H1 (cell line): ENCODE results near the gene SLC22A8. TPM values are rescaled to one million over a fixed set of nuclear protein-coding genes. Genes with fewer than 3 reads are reported as not detected.

Experiments
- CTCF ChIA-PET: fragments of 300-600 bp; sonication (Branson Sonifier 250); formaldehyde crosslinking; loops from one replicate; lab custom pipeline; 2021; ENCODE audit not compliant: partially characterized antibody; lab: Charles Lee
- POLR2A ChIA-PET: fragments of 300-600 bp; sonication (Branson Sonifier 250); formaldehyde crosslinking; loops from one replicate; lab custom pipeline; 2021; ENCODE audit warnings: inconsistent platforms; ENCODE audit not compliant: partially characterized antibody; lab: Charles Lee
- DNase-seq, 2 experiments: peaks; one replicate each; pipeline versions ENCODE4 v3.0.0 to v3.0.0-alpha.2; 2010 to 2022; ENCODE audit warnings: low spot score in 2 of 2, low read depth in 1 of 2, mixed read lengths in 1 of 2
- FAIRE-seq: peaks from 2 replicates; lab custom pipeline; 2011; peaks lifted over from hg19 to GRCh38; lab: Jason Lieb, UNC
- H2AFZ ChIP-seq: 2 replicates; pipeline ENCODE4 v1.8.1; 2012; ENCODE audit warnings: low read length, inconsistent platforms
- H2AK5ac ChIP-seq: 2 replicates; pipeline ENCODE4 v1.6.1; 2013; ENCODE audit warnings: low read depth, low read length
- H2BK120ac ChIP-seq: replicated peaks from 2 replicates; pipeline ENCODE3; 2013; ENCODE audit warnings: low read depth, low read length, inconsistent platforms
- H2BK12ac ChIP-seq: 2 replicates; pipeline ENCODE4 v1.6.1; 2013; ENCODE audit warnings: low read depth, low read length
- H2BK15ac ChIP-seq: 2 replicates; pipeline ENCODE4 v1.6.1; 2013; ENCODE audit warnings: low read length
- H2BK20ac ChIP-seq: 2 replicates; pipeline ENCODE4 v1.6.1; 2013; ENCODE audit warnings: low read length
- H2BK5ac ChIP-seq: 2 replicates; pipeline ENCODE4 v1.6.1; 2013; ENCODE audit warnings: low read depth, low read length
- H3K14ac ChIP-seq: 2 replicates; pipeline ENCODE4 v1.6.1; 2013; ENCODE audit warnings: inconsistent platforms; ENCODE audit not compliant: insufficient read length
- H3K18ac ChIP-seq: 2 replicates; pipeline ENCODE4 v1.6.1; 2013; ENCODE audit warnings: low read length; ENCODE audit errors: extremely low read depth
- H3K23ac ChIP-seq: 2 replicates; pipeline ENCODE4 v1.6.1; 2013; ENCODE audit warnings: inconsistent platforms; ENCODE audit not compliant: insufficient read length
- H3K23me2 ChIP-seq: 2 replicates; pipeline ENCODE4 v1.6.1; 2013; ENCODE audit warnings: low read depth, low read length
- H3K27ac ChIP-seq: 2 replicates; pipeline ENCODE4 v1.6.1; 2011; ENCODE audit warnings: low read depth, low read length, inconsistent platforms
- H3K27me3 ChIP-seq, 4 experiments: replicated peaks in 1 of 4; 1 replicate in 1 of 4; 2 replicates in 3 of 4; pipeline versions ENCODE4 v1.6.1 to v1.8.1; 2011 to 2013; ENCODE audit warnings: low read length in 3 of 4, mild to moderate bottlenecking in 3 of 4, inconsistent platforms in 2 of 4, mixed read lengths in 2 of 4, moderate library complexity in 1 of 4; ENCODE audit not compliant: control insufficient read depth in 3 of 4, insufficient read depth in 3 of 4; ENCODE audit errors: extremely low read depth in 1 of 4
- H3K36me3 ChIP-seq, 4 experiments: 2 replicates each; pipeline versions ENCODE4 v1.6.1 to v1.8.1; 2011 to 2013; ENCODE audit warnings: mild to moderate bottlenecking in 4 of 4, low read length in 3 of 4, moderate library complexity in 2 of 4, control low read depth in 1 of 4, inconsistent platforms in 1 of 4; ENCODE audit not compliant: insufficient read depth in 4 of 4, control insufficient read depth in 2 of 4
- H3K4ac ChIP-seq: replicated peaks from 2 replicates; pipeline ENCODE3; 2013; ENCODE audit warnings: low read length, low read depth, mixed read lengths, inconsistent platforms; ENCODE audit not compliant: insufficient read length
- H3K4me1 ChIP-seq, 4 experiments: replicated peaks in 1 of 4; 1 replicate in 1 of 4; 2 replicates in 3 of 4; pipeline versions ENCODE4 v1.6.1 to v1.8.1; 2011 to 2013; ENCODE audit warnings: low read length in 3 of 4, inconsistent platforms in 2 of 4, mixed read lengths in 1 of 4; ENCODE audit not compliant: insufficient read depth in 4 of 4, control insufficient read depth in 3 of 4
- H3K4me2 ChIP-seq, 2 experiments: 2 replicates each; pipeline versions ENCODE4 v1.6.1 to v1.8.1; 2011 to 2013; ENCODE audit warnings: low read depth in 2 of 2, low read length in 2 of 2, control low read depth in 1 of 2, inconsistent platforms in 1 of 2, mild to moderate bottlenecking in 1 of 2; ENCODE audit not compliant: insufficient read depth in 1 of 2
- H3K4me3 ChIP-seq, 4 experiments: fragments of 200-600, 300-600 bp in 1 of 4; sonication (generic), shearing (Covaris generic), sonication (Bioruptor Twin) in 1 of 4; 2 replicates each; pipeline versions ENCODE4 v1.5.1 to v1.8.1; 2011 to 2016; ENCODE audit warnings: low read length in 4 of 4, low read depth in 3 of 4, control low read depth in 2 of 4, inconsistent platforms in 2 of 4, mild to moderate bottlenecking in 2 of 4, mixed read lengths in 1 of 4, moderate library complexity in 1 of 4; ENCODE audit not compliant: insufficient read depth in 2 of 4; ENCODE audit errors: extremely low read depth in 1 of 4
- H3K56ac ChIP-seq: replicated peaks from 2 replicates; pipeline ENCODE3; 2013; ENCODE audit warnings: low read depth, mild to moderate bottlenecking, mixed read lengths, low read length, inconsistent platforms; ENCODE audit not compliant: insufficient read length
- H3K79me1 ChIP-seq: 2 replicates; pipeline ENCODE4 v1.6.1; 2013; ENCODE audit warnings: low read depth, low read length, control low read depth
- H3K79me2 ChIP-seq, 2 experiments: 2 replicates each; pipeline versions ENCODE4 v1.6.1 to v1.8.1; 2012 to 2013; ENCODE audit warnings: low read length in 2 of 2, mild to moderate bottlenecking in 2 of 2, inconsistent platforms in 1 of 2; ENCODE audit not compliant: insufficient read depth in 2 of 2, control insufficient read depth in 1 of 2
- H3K9ac ChIP-seq, 4 experiments: replicated peaks in 1 of 4; 1 replicate in 1 of 4; 2 replicates in 3 of 4; pipeline versions ENCODE4 v1.6.1 to v1.8.1; 2011 to 2013; ENCODE audit warnings: low read depth in 3 of 4, low read length in 3 of 4, control low read depth in 2 of 4, mild to moderate bottlenecking in 2 of 4, moderate library complexity in 2 of 4, inconsistent platforms in 1 of 4; ENCODE audit errors: extremely low read depth in 1 of 4
- H3K9me3 ChIP-seq, 2 experiments: 2 replicates each; pipeline versions ENCODE4 v1.6.1 to v1.8.1; 2012 to 2013; ENCODE audit warnings: mild to moderate bottlenecking in 2 of 2, moderate library complexity in 2 of 2, control low read depth in 1 of 2, inconsistent platforms in 1 of 2, low read depth in 1 of 2, low read length in 1 of 2, mixed read lengths in 1 of 2; ENCODE audit not compliant: insufficient read depth in 2 of 2
- H4K20me1 ChIP-seq, 2 experiments: replicated peaks in 1 of 2; 2 replicates each; pipeline versions ENCODE3 to v1.8.1; 2011 to 2013; ENCODE audit warnings: inconsistent platforms in 2 of 2, low read length in 2 of 2, mild to moderate bottlenecking in 1 of 2; ENCODE audit not compliant: insufficient read depth in 2 of 2, control insufficient read depth in 1 of 2
- H4K5ac ChIP-seq: 2 replicates; pipeline ENCODE4 v1.6.1; 2013; ENCODE audit warnings: low read length, low read depth, mixed read lengths, inconsistent platforms; ENCODE audit not compliant: insufficient read length
- H4K8ac ChIP-seq: 2 replicates; pipeline ENCODE4 v1.8.0; 2013; ENCODE audit warnings: mild to moderate bottlenecking, moderate library complexity, low read length, inconsistent platforms; ENCODE audit not compliant: insufficient read depth; ENCODE audit errors: extremely low read depth
- H4K91ac ChIP-seq: replicated peaks from 2 replicates; pipeline ENCODE3; 2013; ENCODE audit warnings: low read length, mixed read lengths, inconsistent platforms; ENCODE audit not compliant: insufficient read length
- BRCA1 ChIP-seq: IDR thresholded peaks from 2 replicates; pipeline ENCODE4 v1.6.1; 2012; ENCODE audit warnings: low read depth, low read length, improper control_type of control experiment
- FOSL1 ChIP-seq: IDR thresholded peaks from 2 replicates; pipeline ENCODE4 v1.6.1; 2011; ENCODE audit warnings: mild to moderate bottlenecking, low read depth, low read length, moderate library complexity; ENCODE audit not compliant: insufficient read depth
- GTF2F1 ChIP-seq: IDR thresholded peaks from 2 replicates; pipeline ENCODE4 v1.6.1; 2012; ENCODE audit warnings: low read depth, low read length, improper control_type of control experiment, borderline replicate concordance
- KDM1A ChIP-seq: fragments of 200-600, 300-600 bp; sonication (generic); IDR thresholded peaks from 2 replicates; pipeline ENCODE4 v1.7.1; 2016; ENCODE audit warnings: mild to moderate bottlenecking, low read length, borderline replicate concordance
- PHF8 ChIP-seq: fragments of 200-600 bp; sonication (generic); conservative IDR thresholded peaks from 2 replicates; pipeline ENCODE4 v1.7.1; 2012; ENCODE audit warnings: low read depth, mild to moderate bottlenecking, inconsistent platforms, low read length, moderate library complexity
- RNF2 ChIP-seq: fragments of 200-900, 300-1000 bp; sonication (generic); IDR thresholded peaks from 2 replicates; pipeline ENCODE4 v1.7.1; 2016; ENCODE audit warnings: borderline replicate concordance, low read depth, mild to moderate bottlenecking, antibody characterized with exemption, low read length; ENCODE audit not compliant: poor library complexity, severe bottlenecking; ENCODE audit errors: missing control alignments
- SIRT6 ChIP-seq: IDR thresholded peaks from one replicate; pipeline ENCODE4 v1.7.1; 2012; ENCODE audit warnings: low read length, inconsistent platforms
- SP4 ChIP-seq: IDR thresholded peaks from 2 replicates; pipeline ENCODE4 v1.6.1; 2012; ENCODE audit warnings: low read length, inconsistent platforms
- ZNF274 ChIP-seq: IDR thresholded peaks from 2 replicates; pipeline ENCODE4 v1.7.0; 2012; ENCODE audit warnings: low read length, borderline replicate concordance; ENCODE audit errors: extremely low read depth
- WGBS, 2 experiments: shearing (Covaris generic) in 1 of 2; methylation state at CpG; one replicate each; pipeline versions ENCODE4 v1.1.6 to v1.1.7; 2013 to 2015; ENCODE audit warnings: low lambda C conversion rate in 2 of 2, mixed read lengths in 2 of 2, inconsistent platforms in 1 of 2, low coverage in 1 of 2, missing lambda C conversion rate in 1 of 2; ENCODE audit not compliant: insufficient replicate concordance in 2 of 2, insufficient coverage in 1 of 2, insufficient read length in 1 of 2; ENCODE audit errors: extremely low coverage in 1 of 2, missing lambda C conversion rate in 1 of 2; 5-methylcytosine and 5-hydroxymethylcytosine counted together
- polyA plus RNA-seq, 7 experiments: library from polyadenylated mRNA; depleted of rRNA in 3 of 7; stranded (reverse) in 5 of 7; unstranded in 2 of 7; fragments of >200 nt in 5 of 7; fragments of 200-250 nt in 2 of 7; gene quantifications; 1 replicate in 5 of 7; 2 replicates in 1 of 7; 4 replicates in 1 of 7; pipeline versions ENCODE4 v1.2.1 to v1.2.3, GENCODE V29; 2011 to 2013; ENCODE audit warnings: missing spikeins in 2 of 7, mixed read lengths in 2 of 7
- total RNA-seq: library from RNA; stranded (reverse); fragmentation: NEBNext Ultra II Directional; extraction: Animal tissue kit (Norgen Biotek cat#: 25700); gene quantifications from 2 replicates; pipeline ENCODE4 v1.2.1, GENCODE V29; 2021
- TF ChIP-seq, protein P1 (sequence below): IDR thresholded peaks from 2 replicates; pipeline ENCODE4 v1.6.1; 2012; ENCODE audit warnings: low read length, inconsistent platforms
- TF ChIP-seq, protein P2 (sequence below): IDR thresholded peaks from 2 replicates; pipeline ENCODE4 v1.6.1; 2012; ENCODE audit warnings: inconsistent platforms

Gene SLC22A8
- total and polyA plus RNA-seq, 2 of the 8 experiments (the other 6 are each of a cell fraction or from before 2014, with no cell fraction given) = not detected

DNA sequence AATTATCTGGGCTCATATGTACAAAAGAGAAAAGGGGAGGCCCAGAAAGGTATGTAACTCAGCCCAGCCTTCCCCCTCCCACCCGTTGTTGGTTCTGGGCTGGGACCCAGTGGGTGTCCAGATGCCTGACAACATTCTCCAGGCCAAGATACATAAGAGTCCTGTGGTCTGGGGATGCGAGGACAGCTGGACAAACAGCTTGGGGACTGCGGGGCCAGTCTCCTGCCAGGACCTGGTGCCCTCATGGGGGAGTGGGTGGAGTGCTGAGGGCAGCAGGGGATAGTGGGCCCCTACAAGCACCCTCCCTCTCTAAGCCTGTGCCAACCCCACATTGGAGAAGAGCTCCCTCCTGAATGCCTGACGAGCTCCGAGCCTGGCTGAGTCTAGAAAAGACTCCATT, 27.4 kb downstream of the SLC22A8 start:
- Histone ChIP-seq H3K4me1 (no peaks in the 10 kb centered on the region), H3K4ac (no peak overlapping the region), H3K36me3 (no peaks in the 10 kb centered on the region), H3K4me2 (no peak overlapping the region), H4K5ac (no peak overlapping the region), H4K8ac (no peak overlapping the region; the same call in 1 of the 2 replicates), H4K91ac (no peak overlapping the region), H2BK120ac (no peak overlapping the region), H2BK5ac (no peak overlapping the region), H2BK12ac (no peak overlapping the region), H2BK20ac (no peak overlapping the region), H3K27me3 (no peaks in the 10 kb centered on the region; a peak in 1 of 7 replicates), H2AFZ (no peak overlapping the region), H3K79me2 (no peaks in the 10 kb centered on the region), H3K14ac (no peak overlapping the region), H4K20me1 (no peaks in the 10 kb centered on the region), H3K79me1 (no peaks in the 10 kb centered on the region), H3K27ac (no peak overlapping the region), H2BK15ac (no peak overlapping the region), H3K9ac (no peak overlapping the region), H3K23ac (no peak overlapping the region), H2AK5ac (no peak overlapping the region), H3K23me2 (no peaks in the 10 kb centered on the region), H3K4me3 (no peak overlapping the region), H3K56ac (no peak overlapping the region), H3K9me3 (peaks cover 0 to under 1% of the 10 kb centered on the region in 2 experiments; a peak in 1 of 4 replicates), H3K18ac (no peak overlapping the region)
- ChIA-PET CTCF (interaction anchor here (0.6 to 3.9 kb wide), 5 partner anchors 12 to 225 kb away, joined by 3 to 30 read pairs (median 4); partner anchors contain the start of gene SLC22A8), POLR2A (no interaction called here)
- no peak for FAIRE-seq
- no peak for DNase-seq
- TF ChIP-seq, protein P1, sequence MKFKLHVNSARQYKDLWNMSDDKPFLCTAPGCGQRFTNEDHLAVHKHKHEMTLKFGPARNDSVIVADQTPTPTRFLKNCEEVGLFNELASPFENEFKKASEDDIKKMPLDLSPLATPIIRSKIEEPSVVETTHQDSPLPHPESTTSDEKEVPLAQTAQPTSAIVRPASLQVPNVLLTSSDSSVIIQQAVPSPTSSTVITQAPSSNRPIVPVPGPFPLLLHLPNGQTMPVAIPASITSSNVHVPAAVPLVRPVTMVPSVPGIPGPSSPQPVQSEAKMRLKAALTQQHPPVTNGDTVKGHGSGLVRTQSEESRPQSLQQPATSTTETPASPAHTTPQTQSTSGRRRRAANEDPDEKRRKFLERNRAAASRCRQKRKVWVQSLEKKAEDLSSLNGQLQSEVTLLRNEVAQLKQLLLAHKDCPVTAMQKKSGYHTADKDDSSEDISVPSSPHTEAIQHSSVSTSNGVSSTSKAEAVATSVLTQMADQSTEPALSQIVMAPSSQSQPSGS = no peak
- TF ChIP-seq, protein P2, sequence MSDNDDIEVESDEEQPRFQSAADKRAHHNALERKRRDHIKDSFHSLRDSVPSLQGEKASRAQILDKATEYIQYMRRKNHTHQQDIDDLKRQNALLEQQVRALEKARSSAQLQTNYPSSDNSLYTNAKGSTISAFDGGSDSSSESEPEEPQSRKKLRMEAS = no peak
- TF ChIP-seq GTF2F1 = no peak
- TF ChIP-seq FOSL1 = no peak
- TF ChIP-seq ZNF274 = no peak
- TF ChIP-seq KDM1A = no peak
- TF ChIP-seq PHF8 = no peak
- TF ChIP-seq SP4 = no peak
- no peak for TF ChIP-seq BRCA1
- no peak for TF ChIP-seq SIRT6
- TF ChIP-seq RNF2 = no peak
- WGBS, 2 experiments = 88% methylated on average over 5 of the region's 5 CpGs; no CpG with 5 or more reads in 1 of the 2 experiments
